ENCODE results near the gene C2CD4B. TPM values are rescaled to one million over a fixed set of nuclear protein-coding genes. Genes with fewer than 3 reads are reported as not detected.

C2CD4B gene
- total RNA-seq, 1 donor from 2014 or later, result 7.9 TPM

- DNase-seq, result no peak
Measured at GRCh38 chr15:62118520-62119226, 46.4 kb downstream of the C2CD4B start.

GRCh38 chr15:62115847-62116246, 49.2 kb downstream of the C2CD4B start:
- DNase-seq, result no peak

Other genes with a start within 250 kb of the C2CD4B start
- 81.8 TPM for gene VPS13C, start 104.8 kb downstream of the C2CD4B start, total RNA-seq
- gene C2CD4A, start 98.3 kb downstream of the C2CD4B start, total RNA-seq, result not detected
- gene TLN2, start 225.3 kb upstream of the C2CD4B start, total RNA-seq, result 35.2 TPM

Measured in skin of body (tissue), 2 donors.